CD4-positive, alpha-beta T cell treated with Interleukin-6 for 4 hours (primary cell): ENCODE data around the gene MARCHF3.
"Not testable (repeated sequence)": the region's sequence is repeated elsewhere in the genome, so short reads cannot be mapped to it uniquely, and the experiment has no call there.

Source experiments
- DNase-seq: peaks from one replicate; pipeline ENCODE4 v3.0.0-alpha.2; 2020; ENCODE audit warnings: mixed read lengths

The MARCHF3 gene

DNA sequence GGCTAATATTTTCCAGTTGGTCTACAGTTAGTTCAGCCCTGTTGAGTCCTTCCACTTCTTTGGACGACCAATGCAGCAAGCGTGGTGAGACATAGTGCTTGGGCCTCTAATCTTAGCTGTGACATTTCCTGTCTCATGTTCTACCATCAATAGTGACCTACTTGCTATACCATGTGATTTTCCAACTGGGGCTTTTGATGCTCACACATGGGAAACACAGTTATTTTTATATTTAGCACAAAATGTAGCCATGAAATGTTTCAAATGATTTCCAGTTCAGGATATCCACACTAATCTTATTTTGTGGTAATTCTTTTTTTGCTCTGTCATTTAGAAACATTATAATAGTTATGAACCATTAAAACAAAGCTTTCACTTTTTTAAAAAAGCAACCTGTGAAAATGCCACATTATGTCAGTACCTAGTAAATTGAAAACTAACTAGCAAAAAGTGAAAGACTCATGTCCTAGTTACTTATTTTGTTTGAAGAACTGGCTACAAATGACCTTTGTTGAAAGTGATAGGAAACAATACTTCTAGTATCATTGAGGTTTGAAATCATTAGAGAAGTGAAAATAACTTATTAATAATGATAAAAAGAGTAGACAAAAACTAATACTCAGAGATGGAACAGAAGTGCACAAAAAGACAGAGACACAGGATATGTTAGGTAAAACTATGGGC, 18.3 kb downstream of the MARCHF3 start:
- DNase-seq = no peak

DNA sequence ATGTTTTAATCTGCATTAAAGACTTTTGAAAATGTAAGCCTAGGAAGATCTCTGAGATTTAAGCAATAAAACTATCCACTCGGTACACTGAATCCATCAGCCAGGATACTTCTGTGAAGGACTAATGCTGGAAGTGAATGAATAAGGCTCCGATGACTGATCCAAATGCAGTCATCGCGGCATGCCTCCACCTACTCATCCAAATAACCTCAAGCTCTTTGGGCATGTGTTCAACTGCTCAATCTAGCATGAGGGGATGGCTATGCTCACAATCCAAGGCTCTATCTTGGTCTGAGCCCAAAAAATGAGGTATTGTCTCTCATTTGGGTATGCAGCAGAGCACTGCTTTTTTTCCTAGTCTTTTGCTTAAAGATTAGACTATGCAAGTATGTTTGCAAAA, 19.2 kb downstream of the MARCHF3 start:
- DNase-seq = no peak

DNA sequence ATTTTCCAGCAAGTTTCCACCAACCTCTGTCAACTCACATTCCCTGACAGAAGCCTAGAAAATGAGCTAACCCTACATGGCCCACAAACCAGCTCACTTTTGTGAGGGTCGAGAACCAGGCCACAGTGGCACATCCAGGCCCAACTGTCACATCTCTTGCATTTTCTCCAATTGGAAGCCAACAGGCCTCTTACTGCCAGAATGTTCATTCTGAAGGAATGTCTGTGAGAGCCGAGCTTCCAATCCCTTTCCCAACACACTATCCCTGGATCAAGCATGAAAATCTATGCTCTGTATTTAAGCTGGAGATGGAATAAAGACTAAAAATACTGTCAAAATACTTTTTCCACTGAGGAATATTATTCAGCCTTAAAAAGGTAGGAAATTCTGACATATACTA, 20.0 kb downstream of the MARCHF3 start:
- DNase-seq = no peak

DNA sequence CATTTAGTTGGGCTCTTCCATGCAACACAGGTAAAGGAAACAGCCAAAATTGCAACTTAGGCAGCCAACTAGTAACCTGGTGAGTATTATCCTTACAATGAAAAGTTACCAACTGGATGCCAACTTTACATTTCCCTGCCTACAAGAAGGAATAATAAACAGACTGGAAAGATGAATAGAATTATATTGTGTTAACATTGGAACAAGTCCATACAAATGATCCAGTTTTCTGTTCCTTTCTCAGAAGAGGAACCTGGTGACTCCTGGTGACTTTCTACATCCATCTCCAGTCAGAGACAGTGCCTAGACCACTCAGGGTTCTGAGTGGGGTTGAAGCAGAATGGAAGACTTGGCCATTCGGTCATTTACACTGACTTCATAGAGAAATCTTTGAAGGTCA, 20.6 kb downstream of the MARCHF3 start:
- DNase-seq = no peak

DNA sequence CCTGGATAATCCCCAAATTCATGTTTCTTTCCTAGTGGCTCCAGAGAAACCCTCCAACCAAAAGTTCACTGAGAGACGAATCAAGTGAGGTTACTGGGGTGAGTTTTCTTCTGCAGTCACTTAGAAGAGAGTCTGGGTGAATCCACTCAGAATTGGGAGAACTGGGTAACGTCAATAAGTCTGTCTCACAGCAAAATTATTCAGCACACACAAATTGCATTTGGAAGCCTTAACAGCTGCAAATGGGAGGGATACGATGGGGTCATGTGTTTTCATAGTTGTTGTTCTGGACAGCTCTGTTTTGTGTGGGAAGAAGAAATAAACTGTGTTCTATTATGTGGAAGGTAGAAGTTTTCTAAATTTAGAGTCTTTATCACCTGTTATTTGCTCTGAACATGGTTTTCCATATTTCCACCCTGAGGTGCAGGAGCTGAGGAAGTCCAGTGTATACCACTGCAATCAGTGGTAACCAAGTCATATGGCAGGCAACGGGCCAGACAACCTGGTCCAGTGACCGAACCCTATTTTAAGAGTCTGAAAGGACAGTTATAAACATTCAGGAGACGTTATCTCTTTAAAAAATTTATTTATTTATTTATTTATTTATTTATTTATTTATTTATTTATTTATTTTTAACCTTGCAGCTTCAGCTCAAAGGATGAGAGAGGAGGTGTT, 21.9 kb downstream of the MARCHF3 start:
- no peak for DNase-seq

DNA sequence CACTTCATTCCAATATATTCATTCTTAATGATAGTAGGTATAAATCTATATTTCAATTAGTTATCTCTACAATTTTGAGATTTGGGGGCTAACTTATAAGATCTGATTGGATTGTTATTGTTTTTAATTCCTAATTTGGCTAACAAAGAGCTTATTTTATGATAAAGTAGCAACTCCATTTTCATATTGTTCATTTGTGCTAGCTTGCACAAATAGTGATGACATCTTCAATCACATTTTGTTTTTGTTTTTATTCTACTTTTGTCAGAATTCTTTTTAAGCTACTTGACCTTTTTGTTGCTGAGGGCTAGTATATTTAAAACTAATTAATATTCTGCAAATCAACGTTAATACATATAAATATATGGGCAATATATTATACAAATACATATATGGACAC, 22.8 kb downstream of the MARCHF3 start:
- DNase-seq = no peak

DNA sequence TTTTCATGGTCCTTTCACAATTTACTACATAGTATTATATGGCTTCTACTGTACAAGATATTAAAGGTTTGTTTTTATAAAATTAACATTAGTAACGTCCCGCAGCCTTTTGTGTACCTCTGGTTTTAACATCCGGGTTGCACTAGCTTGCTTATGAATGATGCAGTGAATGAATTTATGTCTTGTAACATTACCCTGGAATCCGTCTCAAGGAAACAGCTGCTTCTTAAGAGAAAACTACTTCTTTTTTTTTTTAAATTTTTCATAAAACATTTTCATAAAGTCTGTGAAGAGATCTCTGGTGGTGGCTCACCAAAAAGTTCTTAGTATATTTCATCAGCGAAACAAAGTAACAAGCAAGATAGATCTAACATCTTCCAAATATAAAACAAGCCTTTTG, 23.6 kb downstream of the MARCHF3 start:
- no peak for DNase-seq

DNA sequence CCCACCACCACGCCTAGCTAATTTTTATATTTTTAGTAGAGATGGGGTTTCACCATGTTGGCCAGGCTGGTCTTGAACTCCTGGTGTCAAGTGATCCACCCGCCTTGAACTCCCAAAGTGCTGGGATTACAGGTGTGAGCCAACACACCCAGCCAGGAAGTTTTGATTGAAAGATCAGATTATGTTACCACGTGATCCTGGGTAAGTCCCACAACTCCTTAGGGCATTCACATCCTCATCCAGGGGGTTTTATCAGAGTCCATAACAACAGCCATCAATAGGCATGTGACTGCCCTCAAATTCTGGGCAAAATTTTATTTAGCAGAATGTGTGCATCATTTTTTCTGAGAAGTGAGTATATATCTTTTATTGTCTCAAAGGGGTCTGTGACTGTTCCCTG, 25.1 kb downstream of the MARCHF3 start:
- DNase-seq = not testable (repeated sequence)

DNA sequence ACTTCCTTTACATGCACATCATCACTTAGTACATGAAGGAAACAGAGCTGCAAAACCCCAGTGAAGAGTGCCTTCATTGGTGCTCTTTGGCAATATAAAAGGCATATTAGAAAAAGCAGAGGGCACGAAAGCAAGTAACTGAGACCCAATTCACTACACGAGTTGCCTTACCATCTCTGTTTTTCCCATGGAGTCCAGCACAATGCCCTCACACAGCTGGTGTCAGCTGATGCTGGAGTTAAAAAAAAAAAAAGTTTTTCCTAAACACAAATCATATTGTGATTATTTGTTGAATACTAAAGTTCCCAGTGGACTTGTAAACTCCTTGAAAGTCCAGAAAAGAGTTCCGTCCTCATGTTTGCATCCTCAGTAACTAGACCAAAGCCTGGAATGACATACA, 25.6 kb downstream of the MARCHF3 start:
- no peak for DNase-seq

DNA sequence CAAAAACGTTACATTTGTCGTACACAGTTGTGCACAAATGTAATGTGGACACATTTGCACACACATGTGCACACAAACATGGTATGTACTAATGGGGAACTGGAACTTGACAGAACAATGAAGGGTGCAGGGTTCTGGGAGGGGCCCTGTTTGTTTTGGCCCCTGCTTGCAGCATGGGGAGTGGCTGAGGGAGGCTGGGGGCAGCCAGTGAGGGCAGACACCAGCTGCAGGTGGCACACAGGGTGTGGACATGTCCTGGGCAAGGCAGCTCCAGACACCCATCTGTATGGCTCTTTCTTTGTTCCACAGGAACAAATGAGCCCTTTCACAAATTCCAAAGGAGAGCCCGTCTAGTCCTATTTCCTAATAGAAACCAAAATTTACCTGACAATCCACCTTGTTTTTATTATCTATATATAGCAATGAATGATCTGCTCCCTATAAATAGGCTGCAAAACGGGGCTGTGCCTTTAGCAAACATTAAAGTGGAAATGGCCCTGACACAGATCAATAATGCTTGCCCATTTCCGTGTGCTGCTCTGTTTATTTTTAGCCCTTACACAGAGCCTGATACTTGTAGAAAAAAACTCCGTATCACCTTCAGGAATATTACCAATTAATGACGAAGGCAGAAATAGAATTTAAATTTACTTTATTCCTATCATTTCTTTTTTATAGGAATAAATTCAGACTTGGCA, 26.4 kb downstream of the MARCHF3 start:
- no peak for DNase-seq

DNA sequence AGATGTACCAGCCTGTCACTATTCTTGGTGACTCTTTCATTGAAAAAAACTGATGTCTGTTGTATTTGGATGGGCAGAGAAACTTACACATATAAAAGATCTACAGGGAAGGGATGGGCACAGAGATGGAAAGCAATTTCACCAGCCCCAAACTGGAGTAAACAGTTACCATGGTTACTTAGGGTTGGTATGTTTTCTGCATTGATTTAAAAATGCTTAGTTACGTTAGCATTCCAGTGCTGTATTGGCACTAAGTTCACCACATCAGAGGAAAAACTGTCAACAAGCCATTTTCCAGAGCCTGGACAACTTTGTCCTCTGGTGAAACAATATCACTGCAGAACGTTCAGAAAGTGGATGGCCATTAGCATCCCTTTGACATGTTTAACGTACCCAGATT, 28.0 kb downstream of the MARCHF3 start:
- DNase-seq = no peak

DNA sequence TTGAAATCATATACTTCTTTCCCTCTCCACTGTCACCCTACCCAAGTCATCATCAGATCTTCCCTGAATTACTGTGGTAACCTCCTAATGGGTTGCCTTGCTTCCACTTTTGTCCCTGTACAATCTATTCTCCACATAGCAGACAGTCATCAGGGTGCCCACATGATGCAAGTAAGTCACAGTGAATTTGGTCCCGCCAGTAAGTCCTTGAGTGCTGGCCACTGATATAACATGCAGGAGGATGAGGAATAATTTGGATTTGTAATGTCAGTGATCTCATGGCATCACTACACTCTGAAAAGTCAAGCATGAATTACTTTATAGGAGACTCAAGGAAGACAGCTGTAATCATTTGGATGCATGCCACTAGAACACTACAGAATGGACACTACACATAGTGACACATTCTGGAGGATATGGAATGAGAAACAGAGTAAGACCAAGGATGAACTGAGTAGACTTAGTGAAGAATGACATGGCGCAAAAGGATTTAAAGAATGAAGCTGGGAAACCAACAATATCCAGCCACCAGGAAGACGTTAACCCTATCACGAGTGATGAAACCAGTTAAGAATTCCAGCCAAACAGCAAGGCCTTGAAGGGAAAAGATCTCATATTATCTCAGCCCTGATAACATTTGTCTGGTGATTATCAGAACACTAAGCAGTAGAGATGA, 28.6 kb downstream of the MARCHF3 start:
- no peak for DNase-seq

DNA sequence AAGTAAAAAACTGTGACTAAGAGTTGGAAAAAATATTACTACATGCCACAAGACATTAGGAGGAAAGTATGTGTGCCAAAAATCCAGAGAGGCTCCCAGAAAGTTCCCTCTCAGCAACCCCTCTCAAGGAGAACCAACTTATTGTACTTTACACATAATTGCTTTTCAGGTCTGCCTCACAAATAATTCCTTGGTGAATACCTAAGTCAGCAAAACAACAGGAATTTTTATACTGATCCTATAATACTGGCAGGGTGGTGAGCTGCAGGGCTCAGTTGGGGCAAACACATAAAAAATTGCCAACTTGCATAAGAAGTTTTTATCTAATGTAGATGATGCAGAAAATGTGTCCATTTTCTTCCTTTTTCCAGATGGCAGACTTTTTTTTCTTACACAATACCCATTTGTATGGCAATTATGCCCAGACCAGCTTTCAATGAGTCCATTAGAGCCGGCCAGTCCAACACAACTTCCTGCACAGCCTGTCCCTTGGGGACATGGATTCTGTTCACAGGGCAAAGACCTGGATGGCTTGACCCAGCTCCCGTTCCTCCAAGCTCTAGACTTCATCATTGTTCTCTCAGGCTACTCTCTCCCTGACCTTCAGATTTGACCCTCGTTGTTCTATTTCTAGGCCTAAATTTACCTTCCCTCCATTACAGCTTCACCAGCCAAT, 31.3 kb downstream of the MARCHF3 start:
- DNase-seq = no peak

DNA sequence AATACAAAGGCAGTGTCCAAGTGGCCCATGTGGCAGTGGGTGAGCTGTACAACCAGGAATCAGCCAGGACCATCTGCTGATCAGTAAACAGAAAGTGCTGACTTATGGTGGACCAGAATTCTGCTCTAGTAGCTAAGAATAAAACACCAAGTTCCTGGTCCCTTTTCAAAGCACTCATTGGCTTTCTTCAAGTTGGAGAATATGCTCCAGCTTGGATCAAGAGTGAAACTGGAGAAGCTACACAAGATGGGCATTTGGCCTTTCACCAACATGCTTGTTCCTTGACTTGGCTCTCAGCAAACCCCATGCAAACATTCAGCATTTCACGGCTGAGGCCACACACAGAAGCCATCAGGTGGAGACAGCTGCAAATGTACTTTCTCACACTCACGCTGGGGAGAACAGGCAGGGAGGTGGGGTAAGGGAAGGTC, 32.1 kb downstream of the MARCHF3 start:
- no peak for DNase-seq

DNA sequence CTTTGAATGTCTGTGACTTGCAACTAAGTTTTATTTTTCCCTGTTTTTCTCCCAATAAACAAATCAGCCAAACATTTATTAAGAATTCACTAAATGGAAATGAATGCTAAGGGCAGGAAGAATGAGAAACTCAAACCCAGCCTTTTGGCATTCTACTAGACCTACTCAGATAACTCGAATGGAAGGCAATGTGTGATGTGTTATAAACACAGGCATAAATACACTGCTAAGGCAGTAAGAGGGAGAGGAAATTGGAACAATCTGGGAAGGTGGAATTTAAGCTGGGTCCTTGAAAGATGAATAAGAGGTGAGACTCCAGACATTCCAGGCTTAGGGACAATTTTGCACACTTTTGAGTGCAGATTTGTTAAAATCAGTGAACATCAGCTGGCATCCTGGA, 34.7 kb downstream of the MARCHF3 start:
- DNase-seq = no peak

DNA sequence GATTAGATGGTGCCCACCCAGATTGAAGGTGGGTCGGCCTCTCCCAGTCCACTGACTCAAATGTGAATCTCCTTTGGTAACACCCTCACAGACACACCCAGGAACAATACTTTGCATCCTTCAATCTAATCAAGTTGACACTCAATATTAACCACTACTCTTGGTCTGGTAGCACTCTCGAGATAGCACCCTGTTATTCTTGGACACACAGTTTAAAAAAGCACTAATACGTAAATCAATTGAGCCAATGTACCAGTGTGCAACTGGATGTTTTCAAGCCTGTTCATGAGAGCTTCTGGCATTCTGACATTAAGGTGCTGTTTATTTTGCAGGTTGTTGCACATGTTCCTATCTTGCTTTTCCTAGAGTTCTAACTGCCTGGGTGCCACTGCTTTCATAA, 35.3 kb downstream of the MARCHF3 start:
- no peak for DNase-seq

DNA sequence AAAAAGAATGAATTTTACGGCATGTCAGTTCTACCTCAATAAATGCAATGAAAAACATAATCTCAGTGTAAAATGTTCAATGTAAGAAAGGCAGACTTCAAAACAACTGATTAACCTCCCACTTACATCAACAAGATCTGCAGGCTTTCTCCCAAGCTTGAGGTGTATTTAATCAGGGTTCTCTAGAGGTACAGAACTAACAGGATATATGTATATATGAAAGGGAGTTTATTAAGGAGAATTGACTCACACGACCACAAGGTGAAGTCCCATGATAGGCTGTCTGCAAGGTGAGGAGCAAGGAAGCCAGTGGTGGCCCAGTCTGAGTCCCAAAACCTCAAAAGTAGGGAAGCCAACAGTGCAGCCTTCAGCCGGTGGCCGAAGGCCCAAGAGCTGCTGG, 35.9 kb downstream of the MARCHF3 start:
- no peak for DNase-seq

DNA sequence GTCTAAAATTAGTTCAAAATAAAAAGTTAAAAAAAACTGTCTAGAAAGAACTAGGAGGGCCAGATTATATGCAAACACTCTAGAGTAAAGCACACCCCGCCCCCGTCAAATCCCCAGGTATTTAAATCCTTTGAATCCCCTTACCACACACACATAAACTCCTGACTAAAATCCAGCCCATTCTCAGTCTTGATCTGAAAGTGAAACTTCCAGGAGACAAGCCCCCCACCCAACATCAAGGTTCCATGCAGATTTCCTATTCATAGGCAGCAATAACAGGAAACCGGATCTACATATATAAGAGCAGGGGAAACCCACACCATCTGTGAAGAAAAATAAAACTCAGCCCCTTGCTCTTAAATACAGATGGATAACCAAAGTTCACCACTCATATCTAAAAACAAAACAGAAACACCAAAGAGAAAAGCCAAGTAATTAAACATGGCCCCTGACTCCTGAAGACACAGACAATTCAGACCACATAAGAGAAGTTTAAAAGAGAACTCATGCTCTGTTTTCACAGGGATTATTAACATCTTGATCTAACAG, 42.3 kb downstream of the MARCHF3 start:
- peak; percentile 43 for DNase-seq

DNA sequence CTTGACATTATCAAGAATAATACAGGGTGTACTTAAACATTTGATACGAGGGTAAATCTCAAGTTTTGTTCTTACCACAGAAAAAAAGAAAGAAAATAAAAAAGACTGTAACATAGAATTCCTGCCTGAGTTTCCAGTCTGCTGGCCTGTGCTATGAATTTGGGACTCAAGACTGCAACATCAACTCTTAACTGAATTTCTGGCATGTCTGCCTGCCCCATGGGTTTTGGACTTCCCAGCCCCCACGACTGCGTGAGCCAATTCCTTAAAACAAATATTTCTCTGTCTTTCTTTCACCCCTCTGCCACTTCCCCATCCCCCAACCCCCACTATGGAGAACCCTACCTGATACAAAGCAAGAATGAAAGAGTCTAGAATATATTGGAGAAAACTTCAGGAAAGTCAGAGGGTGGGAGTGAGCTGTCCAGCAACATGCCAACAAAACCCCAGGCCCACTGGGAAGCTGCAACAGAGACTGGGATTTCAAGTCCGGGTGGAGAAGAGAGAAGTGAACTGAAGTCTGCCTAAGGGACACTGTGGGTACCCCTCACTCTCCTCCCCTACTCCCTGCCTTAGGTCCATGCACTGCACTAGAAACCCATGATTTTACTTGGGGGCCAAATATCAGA, 43.0 kb downstream of the MARCHF3 start:
- DNase-seq = no peak

DNA sequence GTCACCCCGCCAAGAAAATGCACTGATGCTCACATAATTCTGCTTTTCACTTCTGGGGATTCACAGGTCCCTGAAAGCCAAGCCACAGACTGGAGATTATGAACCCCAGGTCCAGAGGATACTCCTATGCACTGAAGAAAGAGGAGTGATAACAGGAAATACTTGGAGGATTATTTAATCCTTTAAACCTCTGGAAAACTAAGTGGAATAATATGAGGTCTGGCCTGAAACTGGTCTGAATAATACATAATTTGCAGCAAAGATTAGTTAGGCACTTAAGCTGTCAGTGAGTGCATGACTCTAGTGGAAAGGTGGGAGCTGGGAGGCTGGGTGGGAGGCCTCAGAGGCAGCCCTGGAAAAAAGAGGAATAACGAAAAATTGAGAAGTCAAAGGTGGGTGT, 45.7 kb downstream of the MARCHF3 start:
- DNase-seq = no peak

DNA sequence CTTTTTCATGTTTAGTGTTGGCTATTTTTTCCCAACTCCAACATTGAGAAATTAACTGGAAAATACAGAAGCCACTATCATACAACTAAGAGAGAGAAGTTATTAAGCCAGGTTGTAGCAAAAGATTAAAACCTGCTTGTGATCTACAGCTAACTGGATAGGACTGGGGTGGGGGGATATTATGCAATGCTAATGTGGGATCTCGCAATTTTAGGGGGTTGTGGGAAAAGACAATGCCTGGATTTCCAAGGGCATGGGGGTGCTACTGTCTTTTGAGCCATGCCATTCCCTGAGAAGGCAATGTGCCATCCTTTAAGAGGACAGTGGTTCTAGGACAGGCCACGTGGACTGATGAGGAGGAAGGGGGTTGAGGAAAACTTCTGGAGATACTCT, 46.5 kb downstream of the MARCHF3 start:
- DNase-seq = no peak
